GM21390 (cell line): ENCODE measurements around the gene SARS1.
A peak's percentile ranks its signal among the peaks of the same experiment; 100 is the strongest.
"Not testable (repeated sequence)": the region's sequence is repeated elsewhere in the genome, so short reads cannot be mapped to it uniquely, and the experiment has no call there.

Experiments
- ATAC-seq: cut with Tn5 transposase; IDR thresholded peaks from one replicate; pipeline ENCODE4 v1.9.1; 2021; ENCODE audit not compliant: unreplicated experiment

Gene SARS1

DNA sequence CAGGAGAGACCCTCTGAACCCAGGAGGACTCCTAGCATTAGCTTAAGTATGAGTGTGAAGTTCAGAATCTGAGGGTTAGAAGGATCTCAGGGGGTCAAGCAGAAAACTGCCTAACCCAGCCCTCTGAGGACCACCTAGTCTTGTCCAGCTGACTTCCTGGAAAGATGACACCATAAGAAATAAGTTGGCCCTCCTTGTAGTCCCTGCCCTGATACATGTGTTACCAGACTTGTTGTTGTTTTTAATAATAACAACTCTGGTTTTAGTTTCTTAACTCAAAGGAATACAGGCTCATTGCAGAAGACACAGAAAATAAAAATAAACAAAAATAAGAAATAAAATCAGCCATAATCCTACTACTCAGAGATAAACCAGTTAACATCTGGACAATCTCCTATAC, 21.8 kb upstream of the SARS1 start:
- no peak for ATAC-seq

GRCh38 chr1:109192433-109192832, 21.3 kb upstream of the SARS1 start:
- ATAC-seq = no peak

DNA sequence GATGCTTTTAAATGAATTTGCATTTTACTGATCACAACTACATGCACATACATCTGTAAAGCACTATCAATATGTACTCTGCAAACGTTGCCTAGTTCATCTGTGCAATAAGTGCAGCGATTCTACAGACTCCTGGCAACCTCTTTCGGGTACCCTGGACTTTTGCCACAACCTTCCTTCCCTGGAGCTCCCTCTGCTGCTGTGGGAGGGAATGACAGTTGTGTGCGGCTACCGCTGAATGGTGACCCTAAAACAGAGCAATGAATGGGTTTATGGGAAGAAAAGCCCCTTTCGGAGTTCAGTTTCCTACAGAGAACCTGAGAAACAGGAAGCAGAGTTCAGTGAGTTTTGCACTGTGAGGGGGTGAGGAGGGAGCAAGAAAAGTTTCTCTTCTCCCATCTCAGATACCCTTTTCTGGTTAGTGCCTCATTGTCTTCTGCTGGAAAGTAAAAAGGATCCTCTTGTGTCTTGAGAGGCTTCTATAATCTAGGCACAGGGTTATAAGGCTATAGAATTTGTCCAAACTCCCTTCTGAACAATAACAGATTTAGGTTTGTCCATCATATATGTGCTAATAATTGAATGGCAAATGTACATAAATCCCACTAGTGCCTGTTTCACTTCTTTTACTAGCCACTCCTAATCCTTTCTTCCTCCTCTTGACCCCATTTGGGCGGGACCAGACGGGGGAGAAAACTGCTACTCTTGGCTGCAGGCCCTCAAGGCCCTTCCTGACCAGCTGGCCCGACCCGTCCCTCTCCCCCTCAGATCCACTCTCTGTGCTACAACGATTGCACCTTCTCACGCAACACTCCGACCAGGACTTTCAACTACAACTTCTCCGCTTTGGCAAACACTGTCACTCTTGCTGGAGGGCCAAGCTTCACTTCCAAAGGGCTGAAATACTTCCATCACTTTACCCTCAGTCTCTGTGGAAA, 19.8 kb upstream of the SARS1 start:
- ATAC-seq = no peak

DNA sequence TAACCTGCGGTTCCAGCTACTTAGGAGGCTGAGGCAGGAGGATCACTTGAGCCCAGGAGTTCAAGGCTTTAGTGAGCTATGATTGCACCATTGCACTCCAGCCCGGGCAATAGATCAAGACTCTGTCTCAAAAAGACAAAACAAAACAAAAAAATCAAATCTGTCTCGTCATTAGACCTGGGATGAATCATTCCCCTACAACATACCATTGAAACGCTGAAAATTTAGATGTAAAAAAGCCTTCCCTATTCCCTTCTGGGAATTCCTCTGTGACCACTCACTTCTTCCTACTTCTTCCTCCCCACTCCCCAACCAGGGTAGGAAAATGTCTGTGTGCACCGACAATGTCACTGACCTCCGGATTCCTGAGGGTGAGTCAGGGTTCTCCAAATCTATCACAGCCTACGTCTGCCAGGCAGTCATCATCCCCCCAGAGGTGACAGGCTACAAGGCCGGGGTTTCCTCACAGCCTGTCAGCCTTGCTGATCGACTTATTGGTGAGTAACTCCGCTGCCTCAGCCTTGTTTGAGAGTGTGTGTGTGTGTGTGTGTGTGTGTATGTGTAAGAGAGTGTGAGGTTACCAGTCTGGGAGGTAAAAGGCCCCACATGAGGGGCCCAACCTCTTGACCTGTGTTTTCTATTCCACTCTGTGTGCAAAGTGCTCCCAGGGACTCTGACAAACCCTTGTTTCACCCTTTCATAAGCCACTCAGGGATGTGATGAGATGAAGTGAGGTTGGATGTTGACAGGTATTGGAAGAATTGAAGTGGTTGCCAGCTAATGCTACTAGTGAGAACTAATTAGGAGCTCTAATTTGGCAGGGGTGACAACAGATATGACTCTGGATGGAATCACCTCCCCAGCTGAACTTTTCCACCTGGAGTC, 16.3 kb upstream of the SARS1 start:
- no peak for ATAC-seq

DNA sequence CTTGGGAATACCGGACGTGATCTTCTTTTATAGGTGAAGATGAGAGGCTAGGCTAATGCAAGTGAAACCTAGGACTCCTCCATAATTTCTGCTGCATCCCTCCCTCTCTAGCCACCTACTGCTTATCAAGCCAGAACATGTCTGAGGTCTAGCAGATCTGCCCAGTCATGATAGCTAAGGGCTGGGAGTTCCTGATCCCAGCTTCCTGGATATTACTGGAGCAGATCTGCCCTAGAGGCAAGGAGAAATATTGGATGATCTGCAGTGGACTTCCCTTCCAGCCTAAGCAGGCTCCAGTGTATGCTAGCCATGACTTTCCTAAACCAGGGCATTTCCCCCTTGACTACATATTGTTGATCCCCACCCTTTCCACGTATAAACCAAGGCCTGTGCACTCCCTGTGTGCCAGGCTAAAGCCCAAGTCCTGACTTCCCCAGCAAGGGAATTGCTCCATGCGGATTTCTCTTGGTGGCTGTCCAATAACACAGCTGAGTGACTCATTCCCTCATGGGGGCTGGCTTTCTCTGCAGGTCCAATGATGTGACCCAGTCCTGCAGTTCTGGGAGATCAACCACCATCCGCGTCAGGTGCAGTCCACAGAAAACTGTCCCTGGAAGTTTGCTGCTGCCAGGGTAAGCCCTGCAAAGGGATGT, 15.5 kb upstream of the SARS1 start:
- ATAC-seq = no peak

- ATAC-seq = no peak
Observed at GRCh38 chr1:109198745-109199144, 15.0 kb upstream of the SARS1 start.

DNA sequence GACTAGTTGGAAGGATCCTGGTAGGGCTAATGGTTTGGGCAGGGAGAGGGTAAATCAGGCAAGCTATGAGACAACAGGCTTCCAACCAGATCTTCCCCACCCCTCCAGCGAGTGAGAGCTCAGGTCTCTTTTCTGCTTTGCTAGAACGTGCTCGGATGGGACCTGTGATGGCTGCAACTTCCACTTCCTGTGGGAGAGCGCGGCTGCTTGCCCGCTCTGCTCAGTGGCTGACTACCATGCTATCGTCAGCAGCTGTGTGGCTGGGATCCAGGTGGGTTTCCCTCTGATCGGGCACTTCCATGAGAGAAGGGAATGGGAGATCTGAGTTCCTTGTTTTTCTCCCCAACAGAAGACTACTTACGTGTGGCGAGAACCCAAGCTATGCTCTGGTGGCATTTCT, 14.0 kb upstream of the SARS1 start:
- ATAC-seq = no peak

DNA sequence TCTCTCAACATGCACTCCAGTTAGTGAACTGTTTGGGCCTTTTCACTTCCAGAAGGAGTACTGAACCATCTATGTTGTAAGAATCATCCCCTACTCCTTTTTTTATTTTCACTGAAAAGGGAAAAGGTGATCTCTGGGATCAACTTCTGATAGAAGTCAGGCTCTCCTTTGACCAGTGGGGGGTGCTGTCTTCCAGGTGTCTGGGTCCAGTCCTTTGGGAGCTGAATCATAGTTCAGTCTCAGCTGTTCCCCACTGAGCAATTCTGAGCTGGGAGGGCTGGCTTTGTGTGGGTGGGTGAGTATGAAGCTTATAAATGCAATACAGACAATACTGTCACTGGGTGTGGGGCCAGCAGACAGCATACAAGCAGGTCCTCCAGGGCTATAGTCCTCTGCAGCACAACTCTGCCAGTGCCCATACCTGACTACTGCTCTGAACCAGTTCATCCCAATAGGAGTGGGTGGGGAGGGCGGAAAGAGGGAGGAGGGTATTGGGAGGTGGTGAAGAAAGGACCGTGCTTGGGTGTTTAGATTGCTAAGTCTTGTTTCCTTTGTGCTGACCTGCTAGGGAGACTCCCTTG, 12.5 kb upstream of the SARS1 start:
- ATAC-seq = no peak

GRCh38 chr1:109204484-109204883, 9.2 kb upstream of the SARS1 start:
- ATAC-seq = no peak

- no peak for ATAC-seq
Observed at GRCh38 chr1:109206339-109206738, 7.4 kb upstream of the SARS1 start.

GRCh38 chr1:109207467-109208103, 6.1 kb upstream of the SARS1 start:
- ATAC-seq = no peak

- no peak for ATAC-seq
Observed at GRCh38 chr1:109208394-109208793, 5.3 kb upstream of the SARS1 start.

GRCh38 chr1:109208836-109209463, 4.8 kb upstream of the SARS1 start:
- ATAC-seq = no peak

DNA sequence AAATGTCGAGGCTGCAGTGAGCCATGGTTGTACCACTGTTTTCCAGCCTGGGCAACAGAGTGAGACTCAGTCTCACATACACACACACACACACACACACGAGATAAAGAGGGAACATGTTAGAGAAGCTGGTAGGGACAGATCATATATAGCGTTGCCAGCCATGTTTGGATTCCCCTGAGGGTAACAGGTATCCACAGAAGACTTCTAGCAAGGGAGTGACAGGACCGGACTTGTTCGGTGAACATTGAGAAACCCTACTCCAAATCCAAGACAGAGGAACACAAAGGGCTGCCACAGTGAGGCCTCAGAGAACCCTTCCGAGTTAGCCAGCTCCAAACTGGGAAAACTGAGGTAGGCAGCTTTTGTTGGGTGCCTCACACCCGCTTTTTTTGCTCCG, 3.7 kb upstream of the SARS1 start:
- ATAC-seq = no peak

GRCh38 chr1:109213345-109213823, 334 bp upstream of the SARS1 start:
- ATAC-seq = peak; percentile 15

GRCh38 chr1:109214695-109215623, 1.2 kb downstream of the SARS1 start:
- no peak for ATAC-seq

DNA sequence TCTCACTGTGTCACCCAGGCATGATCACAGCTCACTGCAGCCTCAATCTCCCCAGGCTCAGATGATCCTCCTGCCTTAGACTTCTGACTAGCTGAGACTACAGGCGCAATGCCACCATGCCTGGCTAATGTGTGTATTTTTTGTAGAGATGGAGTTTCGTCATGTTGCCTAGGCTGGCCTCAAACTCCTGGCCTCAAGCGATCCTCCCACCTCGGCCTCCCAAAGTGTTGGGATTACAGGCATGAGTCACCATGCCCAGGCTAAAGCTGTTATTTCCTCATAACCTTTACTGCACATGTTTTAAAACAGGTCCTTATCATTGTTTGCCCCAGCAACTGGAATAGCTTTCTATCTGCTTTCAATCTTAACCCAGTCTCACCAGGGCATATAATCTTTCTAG, 2.9 kb downstream of the SARS1 start:
- no peak for ATAC-seq

- no peak for ATAC-seq
Observed at GRCh38 chr1:109218516-109218915, 4.8 kb downstream of the SARS1 start.

- not testable (repeated sequence) for ATAC-seq
Observed at GRCh38 chr1:109221201-109221600, 7.5 kb downstream of the SARS1 start.
